ENCODE measurements around the gene BTG2.

DNA sequence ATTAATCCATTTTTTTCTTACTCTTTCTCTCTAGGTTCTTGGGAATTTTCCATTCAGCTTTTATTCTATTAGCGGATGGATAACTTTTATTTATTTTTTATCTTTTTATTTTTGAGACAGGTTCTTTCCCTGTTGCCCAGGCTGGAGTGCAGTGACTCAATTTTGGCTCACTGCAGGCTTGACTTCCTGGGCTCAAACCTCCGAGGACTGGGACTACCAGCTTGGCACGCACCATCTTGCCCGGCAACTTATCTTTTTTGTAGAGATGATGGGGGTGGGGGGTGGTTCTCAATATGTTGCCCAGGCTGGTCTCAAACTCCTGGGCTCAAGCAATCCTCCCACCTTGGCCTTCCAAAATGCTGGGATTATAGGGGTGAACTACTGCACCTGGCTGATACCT lies 39.8 kb upstream of the BTG2 start:
- TF ChIP-seq POLR2A (IDR thresholded peaks at IDR 0.05), result no peak
- TF ChIP-seq, protein P1, sequence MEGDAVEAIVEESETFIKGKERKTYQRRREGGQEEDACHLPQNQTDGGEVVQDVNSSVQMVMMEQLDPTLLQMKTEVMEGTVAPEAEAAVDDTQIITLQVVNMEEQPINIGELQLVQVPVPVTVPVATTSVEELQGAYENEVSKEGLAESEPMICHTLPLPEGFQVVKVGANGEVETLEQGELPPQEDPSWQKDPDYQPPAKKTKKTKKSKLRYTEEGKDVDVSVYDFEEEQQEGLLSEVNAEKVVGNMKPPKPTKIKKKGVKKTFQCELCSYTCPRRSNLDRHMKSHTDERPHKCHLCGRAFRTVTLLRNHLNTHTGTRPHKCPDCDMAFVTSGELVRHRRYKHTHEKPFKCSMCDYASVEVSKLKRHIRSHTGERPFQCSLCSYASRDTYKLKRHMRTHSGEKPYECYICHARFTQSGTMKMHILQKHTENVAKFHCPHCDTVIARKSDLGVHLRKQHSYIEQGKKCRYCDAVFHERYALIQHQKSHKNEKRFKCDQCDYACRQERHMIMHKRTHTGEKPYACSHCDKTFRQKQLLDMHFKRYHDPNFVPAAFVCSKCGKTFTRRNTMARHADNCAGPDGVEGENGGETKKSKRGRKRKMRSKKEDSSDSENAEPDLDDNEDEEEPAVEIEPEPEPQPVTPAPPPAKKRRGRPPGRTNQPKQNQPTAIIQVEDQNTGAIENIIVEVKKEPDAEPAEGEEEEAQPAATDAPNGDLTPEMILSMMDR (IDR thresholded peaks at IDR 0.05 in 4 of 5, conservative IDR thresholded peaks at IDR 0.05 in 1 of 5), result no peak

Measured in gastrocnemius medialis (tissue), 4 donors.